NCI-H69 (cell line): Measurements from ENCODE around the gene HK1.
A peak's percentile ranks its signal among the peaks of the same experiment; 100 is the strongest.
"Not testable (repeated sequence)": the region's sequence is repeated elsewhere in the genome, so short reads cannot be mapped to it uniquely, and the experiment has no call there.

Experiments used
- DNase-seq: peaks from one replicate; lab custom pipeline; 2025; lab: John Stamatoyannopoulos, UW

Gene HK1

GRCh38 chr10:69254877-69255276 is 23.4 kb upstream of the HK1 start:
- no peak for DNase-seq

- DNase-seq, result no peak
Observed at GRCh38 chr10:69259547-69260243, 18.6 kb upstream of the HK1 start.

GRCh38 chr10:69261184-69261583 is 17.1 kb upstream of the HK1 start:
- no peak for DNase-seq

- peak; percentile 2 for DNase-seq
Observed at GRCh38 chr10:69262292-69262751, 16.0 kb upstream of the HK1 start.

- peak; percentile 1 for DNase-seq
Observed at GRCh38 chr10:69265521-69265920, 12.8 kb upstream of the HK1 start.

GRCh38 chr10:69268761-69269416 is 9.4 kb upstream of the HK1 start:
- DNase-seq, result no peak

GRCh38 chr10:69269761-69270160 is 8.5 kb upstream of the HK1 start:
- no peak for DNase-seq

- no peak for DNase-seq
Observed at GRCh38 chr10:69270990-69271389, 7.3 kb upstream of the HK1 start.

GRCh38 chr10:69272624-69273023 is 5.7 kb upstream of the HK1 start:
- DNase-seq, result no peak

- no peak for DNase-seq
Observed at GRCh38 chr10:69275444-69275843, 2.9 kb upstream of the HK1 start.

GRCh38 chr10:69276503-69276902 is 1.8 kb upstream of the HK1 start:
- DNase-seq, result no peak

- no peak for DNase-seq
Observed at GRCh38 chr10:69279110-69279509, 814 bp downstream of the HK1 start.

GRCh38 chr10:69281507-69282413 is 3.5 kb downstream of the HK1 start:
- no peak for DNase-seq

- DNase-seq, result not testable (repeated sequence)
Observed at GRCh38 chr10:69284402-69284801, 6.1 kb downstream of the HK1 start.

- DNase-seq, result no peak
Observed at GRCh38 chr10:69285699-69286098, 7.4 kb downstream of the HK1 start.

- DNase-seq, result no peak
Observed at GRCh38 chr10:69287181-69287580, 8.9 kb downstream of the HK1 start.

GRCh38 chr10:69290993-69291392 is 12.7 kb downstream of the HK1 start:
- DNase-seq, result no peak

GRCh38 chr10:69292459-69292858 is 14.2 kb downstream of the HK1 start:
- no peak for DNase-seq

- no peak for DNase-seq
Observed at GRCh38 chr10:69295027-69295636, 16.8 kb downstream of the HK1 start.

GRCh38 chr10:69303632-69304051 is 25.3 kb downstream of the HK1 start:
- DNase-seq, result no peak

GRCh38 chr10:69306421-69306820 is 28.1 kb downstream of the HK1 start:
- no peak for DNase-seq

GRCh38 chr10:69307434-69307833 is 29.1 kb downstream of the HK1 start:
- DNase-seq, result no peak
